ENCODE results near the gene CIDEB.
"Not testable (repeated sequence)": the region's sequence is repeated elsewhere in the genome, so short reads cannot be mapped to it uniquely, and the experiment has no call there.

Gene CIDEB

DNA sequence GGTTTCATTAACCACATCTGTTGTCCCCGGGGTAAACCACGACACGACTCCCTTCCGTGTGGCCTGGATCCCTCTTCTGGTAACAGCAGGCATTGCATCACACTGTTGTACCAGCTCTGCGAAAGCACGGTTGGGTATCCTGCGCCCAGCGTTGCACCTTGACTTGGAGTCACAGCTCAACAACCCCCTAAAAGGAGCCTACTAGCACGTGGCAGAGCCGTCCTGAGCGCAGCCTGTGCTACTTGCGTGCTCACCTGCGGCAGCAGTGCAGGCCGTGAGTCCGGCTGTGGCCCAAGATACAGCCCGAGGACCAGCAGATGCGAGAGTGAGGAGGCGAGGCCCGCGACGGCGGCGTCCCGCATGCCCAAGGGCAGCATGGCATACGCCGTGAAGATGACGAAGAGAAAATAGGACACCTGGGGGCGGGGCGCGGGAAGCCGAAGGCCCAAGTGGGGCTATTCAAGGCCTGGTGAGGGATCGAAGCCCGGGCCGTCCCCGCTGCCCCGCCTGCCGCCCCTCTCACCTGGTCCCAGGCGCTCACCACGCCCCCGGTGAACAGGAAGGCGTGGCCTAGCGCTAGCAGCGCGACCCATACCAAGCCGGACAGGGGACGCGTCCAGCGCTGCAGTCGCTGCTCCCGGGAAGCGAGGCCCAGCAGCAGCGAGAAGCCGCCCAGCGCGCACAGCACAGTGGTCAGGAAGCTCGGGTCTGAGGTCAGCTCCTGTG is 24.7 kb upstream of the CIDEB start:
- peak; percentile 86 for DNase-seq

GRCh38 chr14:24331731-24332267 is 24.0 kb upstream of the CIDEB start:
- peak; percentile 32 for DNase-seq

DNA sequence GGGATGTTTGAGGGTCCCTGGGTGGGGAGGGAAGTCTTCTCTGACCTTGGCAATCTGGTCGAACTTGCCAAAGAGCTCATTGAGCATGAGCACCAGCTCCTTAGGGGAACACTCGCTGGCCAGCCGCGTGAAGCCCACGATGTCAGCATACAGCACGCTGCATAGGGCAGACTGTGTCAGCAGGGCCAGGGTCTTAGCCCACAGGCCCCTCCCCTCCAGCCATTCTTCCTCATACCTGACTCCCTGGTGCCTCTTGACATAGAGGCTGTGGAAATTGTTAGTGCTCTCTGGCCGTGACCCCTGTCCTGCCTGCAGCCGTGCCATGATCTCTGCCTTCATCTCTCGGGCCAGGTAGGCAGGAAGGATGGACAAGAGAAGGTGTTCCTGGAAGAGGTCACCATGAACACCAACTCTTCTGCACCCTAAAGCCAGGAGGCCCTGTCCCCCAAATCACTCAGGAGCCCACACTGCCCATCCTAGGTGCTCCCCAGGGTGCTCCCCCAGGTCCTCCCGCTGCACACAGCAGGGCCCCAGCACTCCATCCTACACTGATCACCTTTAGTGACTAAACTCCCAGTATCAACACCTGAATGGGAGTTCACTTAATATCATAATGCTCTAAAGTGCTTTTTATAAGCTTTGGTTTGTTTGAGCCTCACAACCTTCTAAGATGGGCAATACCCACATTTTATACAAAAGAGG is 23.3 kb upstream of the CIDEB start:
- no peak for DNase-seq

GRCh38 chr14:24329736-24330135 is 22.0 kb upstream of the CIDEB start:
- DNase-seq: no peak

GRCh38 chr14:24329073-24329663 is 21.4 kb upstream of the CIDEB start:
- no peak for DNase-seq

- DNase-seq: not testable (repeated sequence)
Observed at GRCh38 chr14:24327914-24328313, 20.1 kb upstream of the CIDEB start.

DNA sequence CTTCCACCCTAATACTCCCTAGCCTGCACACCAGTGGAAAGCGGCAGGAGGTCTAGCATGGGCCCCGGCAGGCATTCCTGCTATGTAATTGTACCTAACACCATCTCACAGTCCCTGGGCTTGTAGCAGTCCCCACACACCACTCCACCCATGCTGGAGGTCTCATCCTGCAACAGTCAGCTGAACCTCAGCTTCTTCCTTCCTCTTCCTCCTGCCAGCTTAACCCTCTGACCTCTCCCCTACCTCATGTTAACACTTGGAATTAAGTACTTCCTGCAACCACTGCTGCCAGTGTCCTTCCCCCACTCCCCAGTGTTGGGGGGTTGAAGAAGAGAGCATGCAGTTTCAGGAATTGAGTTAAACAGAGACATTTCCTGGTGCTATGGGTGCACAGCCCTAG is 19.5 kb upstream of the CIDEB start:
- no peak for DNase-seq

DNA sequence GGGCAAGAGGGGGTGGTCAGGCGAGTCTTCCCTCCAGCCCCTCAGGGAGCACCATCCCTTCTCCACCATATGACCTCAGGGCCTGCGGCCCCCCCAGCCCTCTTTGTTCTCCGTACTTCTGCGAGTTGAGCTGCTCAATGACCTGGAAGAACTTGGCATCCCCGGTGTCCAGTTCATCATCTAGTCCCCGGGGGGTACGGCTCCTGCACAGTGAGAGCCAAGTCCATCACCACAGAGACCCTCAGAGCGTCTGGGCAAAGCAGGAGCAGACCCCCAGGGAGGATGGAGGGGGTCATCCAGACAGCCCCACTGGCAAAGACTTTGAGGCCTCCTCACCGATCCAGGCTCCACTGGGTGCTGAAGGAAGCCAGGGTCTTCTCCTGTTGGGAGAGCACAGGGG is 18.2 kb upstream of the CIDEB start:
- no peak for DNase-seq

DNA sequence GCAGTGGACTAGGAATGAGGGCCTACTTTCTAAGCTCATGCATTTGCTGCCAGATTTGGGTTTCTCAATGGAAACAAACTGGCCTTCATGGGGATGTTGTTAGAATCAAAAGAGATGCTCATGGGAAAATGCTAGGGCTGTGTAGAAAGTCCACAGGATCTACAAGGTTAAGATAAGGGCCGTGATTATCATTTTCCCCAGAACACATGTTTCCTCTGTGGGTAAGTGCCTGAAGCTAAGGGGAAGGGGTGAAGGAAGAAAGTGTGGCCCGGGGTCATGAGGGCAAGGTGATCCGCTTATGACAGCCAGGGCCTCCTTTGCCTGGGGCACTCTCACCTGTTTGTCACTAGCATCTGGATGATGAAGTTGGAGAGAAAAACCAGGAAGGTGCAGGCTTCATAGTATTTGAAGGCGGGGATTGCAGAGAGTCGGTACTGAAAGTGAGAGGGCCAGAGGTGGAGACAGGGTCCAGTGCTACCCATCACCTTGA is 17.3 kb upstream of the CIDEB start:
- DNase-seq: no peak

DNA sequence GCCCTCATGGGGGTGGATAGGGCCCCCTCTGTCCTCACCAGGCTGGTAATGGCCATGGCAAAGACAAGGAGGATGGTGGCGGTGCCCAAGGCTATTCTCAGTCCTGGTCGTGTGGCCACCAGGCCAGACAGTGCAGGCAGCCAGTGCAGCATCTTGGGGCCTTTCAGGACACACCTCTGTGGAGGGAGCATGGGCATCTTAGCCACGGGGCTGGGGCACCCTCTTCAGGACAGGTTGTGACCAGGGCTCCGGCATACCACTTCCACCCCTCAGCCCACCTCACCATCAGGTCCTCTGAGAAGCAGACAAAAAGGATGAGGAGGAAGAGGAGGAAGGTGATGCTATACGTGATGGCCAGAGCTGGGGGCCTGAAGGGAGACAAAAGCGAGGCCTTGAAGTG is 16.2 kb upstream of the CIDEB start:
- DNase-seq: no peak

GRCh38 chr14:24323341-24323740 is 15.6 kb upstream of the CIDEB start:
- DNase-seq: no peak

DNA sequence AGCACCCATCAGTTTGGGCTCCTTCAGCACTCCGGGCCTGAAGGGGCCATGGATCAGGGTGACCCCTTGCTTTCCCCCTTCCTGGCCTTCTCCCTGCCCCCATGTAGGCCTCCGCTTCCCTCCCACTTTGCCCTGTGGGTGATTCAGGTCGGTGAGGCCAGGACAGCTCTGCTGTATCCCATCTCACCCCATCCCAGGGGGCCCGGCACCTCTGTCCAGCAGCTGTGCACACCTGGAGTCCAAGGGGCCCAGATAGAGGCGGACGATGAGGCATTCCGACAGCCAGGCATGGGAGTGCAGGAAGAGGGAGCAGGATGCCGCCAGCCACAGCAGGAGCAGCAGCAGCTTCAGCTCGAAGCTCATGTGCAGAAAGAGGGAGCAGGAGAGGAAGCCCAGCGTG is 14.9 kb upstream of the CIDEB start:
- DNase-seq: no peak

DNA sequence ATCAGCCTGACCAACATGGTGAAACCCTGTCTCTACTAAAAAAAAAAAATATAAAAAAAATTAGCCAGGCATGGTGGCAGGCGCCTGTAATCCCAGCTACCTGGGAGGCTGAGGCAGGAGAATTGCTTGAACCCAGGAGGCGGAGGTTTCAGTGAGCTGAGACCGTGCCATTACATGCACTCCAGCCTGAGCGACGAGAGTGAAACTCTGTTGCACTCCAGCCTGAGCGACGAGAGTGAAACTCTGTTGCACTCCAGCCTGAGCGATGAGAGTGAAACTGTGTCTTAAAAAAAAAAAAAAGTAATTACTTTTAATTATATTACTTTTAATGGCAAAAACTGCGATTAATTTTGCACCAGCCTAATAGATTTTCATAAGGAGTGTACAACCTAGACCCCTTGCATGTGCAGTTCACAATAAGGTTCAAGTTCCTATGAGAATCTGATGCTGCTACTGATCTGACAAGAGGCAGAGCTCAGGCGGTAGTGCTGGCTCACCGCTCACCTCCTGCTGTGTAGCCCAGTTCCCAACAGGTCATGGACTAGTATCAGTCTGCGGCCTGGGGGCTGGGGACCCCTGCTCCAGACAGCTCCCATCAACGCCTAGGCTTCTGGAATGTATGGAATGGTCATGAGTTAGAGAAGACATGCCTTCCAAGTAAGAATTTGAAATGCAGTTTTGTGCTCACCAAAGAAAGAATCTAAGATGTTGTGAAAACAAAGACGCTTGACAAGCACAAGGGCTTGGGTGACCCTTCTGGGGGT is 13.6 kb upstream of the CIDEB start:
- no peak for DNase-seq

DNA sequence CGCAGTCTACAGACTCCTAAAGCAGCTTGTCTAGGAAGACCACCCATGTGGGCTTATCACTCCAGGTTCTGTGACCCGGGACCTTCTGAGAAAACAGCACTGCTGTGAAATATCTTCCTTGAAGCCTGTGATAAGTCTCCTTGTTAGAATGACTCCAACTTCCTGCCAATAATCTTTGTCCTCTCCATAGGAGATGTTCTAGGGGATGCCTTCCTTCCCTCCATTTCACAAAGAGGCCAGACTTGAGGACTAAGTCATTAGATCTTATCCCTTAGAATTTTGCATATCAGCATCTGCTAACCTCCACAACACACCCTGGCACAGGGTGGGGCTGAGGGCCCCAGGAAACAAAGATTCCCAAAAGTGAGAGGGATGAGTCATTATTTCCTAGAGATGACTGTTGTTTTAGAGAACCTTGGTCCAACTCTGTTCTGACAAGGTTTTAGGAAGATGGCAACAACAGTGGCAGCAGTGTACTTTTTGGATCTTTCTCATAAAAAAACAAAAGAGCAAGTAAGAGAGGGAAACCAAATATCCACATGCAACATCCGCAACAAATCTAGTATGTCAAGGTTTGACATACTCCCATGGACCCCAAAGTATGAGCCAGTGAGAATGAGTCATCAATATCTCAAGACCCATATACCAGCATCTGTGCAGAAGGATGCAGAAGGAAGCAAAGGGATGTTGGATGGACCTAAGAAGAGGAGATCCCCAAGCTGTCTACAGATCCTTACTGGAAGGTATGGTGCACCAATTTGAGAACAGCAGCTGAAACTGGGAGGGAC is 9.6 kb upstream of the CIDEB start:
- no peak for DNase-seq

DNA sequence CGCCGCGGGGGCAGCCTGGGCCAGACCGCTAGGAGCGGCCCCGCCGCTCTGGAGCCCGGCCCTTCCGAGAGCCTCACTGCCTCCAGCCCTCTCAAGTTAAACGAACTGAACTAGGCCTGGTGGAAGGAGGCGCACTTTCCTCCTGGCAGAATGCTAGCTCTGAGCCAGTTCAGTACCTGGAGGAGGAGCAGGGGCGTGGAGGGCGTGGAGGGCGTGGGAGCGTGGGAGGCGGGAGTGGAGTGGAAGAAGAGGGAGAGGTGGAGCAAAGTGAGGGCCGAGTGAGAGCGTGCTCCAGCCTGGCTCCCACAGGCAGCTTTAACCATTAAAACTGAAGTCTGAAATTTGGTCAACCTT is 8.8 kb upstream of the CIDEB start:
- DNase-seq: no peak

DNA sequence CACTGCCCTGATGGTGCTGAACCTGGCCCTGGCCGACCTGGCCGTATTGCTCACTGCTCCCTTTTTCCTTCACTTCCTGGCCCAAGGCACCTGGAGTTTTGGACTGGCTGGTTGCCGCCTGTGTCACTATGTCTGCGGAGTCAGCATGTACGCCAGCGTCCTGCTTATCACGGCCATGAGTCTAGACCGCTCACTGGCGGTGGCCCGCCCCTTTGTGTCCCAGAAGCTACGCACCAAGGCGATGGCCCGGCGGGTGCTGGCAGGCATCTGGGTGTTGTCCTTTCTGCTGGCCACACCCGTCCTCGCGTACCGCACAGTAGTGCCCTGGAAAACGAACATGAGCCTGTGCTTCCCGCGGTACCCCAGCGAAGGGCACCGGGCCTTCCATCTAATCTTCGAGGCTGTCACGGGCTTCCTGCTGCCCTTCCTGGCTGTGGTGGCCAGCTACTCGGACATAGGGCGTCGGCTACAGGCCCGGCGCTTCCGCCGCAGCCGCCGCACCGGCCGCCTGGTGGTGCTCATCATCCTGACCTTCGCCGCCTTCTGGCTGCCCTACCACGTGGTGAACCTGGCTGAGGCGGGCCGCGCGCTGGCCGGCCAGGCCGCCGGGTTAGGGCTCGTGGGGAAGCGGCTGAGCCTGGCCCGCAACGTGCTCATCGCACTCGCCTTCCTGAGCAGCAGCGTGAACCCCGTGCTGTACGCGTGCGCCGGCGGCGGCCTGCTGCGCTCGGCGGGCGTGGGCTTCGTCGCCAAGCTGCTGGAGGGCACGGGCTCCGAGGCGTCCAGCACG is 8.2 kb upstream of the CIDEB start:
- no peak for DNase-seq

GRCh38 chr14:24315243-24315806 is 7.5 kb upstream of the CIDEB start:
- DNase-seq: no peak

DNA sequence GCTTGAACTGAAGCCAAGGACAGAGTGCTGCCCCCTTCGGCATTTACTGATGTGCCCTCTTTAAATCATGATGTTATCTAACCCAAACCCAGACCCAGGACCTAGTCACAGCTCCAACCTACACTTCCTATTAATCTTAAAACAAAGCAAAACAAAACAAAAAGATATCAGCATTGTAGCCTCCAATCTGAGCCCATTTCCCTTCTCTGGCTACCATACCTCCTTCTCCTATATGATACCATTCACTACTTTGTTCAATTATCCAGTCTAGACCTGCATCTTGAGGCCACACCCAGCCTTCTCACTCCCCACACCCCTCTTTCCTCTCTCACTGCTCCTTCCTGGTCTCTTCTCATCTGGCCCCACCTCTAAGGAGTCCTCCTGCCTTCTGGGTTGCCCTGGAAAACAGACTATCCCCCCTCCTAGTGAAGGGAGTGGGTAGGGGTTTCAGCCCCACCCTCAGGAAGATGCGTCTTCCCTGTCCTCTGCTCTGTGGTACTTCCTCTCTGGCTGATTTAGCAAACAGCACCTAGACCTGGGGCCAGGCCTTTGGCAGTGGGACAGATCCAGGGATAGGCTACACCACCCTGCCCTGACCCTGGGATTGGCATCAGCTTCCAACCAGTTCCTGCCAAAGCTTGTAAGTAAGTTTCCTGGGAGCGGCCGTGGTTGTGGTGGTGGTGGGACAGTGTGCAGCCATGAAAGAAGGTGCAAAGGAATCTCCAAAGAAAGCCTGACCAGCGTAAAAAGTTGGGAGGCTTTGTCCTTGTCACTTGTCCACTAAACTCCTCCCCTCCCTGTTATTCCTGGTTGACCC is 6.8 kb upstream of the CIDEB start:
- DNase-seq: no peak

DNA sequence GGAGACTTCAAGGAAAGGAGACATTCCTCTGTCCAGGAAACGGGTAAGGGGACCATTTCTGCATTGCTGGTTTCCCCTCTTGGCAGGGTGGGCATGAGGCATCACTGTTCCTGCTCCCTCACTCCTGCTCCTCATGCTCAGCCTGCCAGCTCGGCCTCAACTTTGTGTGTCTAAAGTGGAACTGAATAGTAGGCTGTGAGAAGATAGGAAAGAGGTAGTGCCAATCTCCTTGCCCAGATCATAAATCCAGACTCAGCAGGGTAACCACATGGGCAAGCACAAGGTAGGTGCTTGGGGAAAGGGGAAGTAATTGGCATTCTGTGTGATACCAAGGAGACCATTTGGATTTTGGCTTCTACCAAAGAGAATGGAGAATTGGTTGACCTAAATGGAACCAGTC is 6.1 kb upstream of the CIDEB start:
- peak; percentile 26 for DNase-seq
